Ishikawa (cell line): ENCODE data around the gene SELENOM.

Experiments
- CEBPB ChIP-seq: IDR thresholded peaks from 2 replicates; pipeline ENCODE4 v1.6.1; 2012
- CREB1 ChIP-seq: IDR thresholded peaks from 2 replicates; pipeline ENCODE4 v1.6.1; 2012; ENCODE audit warnings: low read depth
- EGR1 ChIP-seq: IDR thresholded peaks from 2 replicates; pipeline ENCODE4 v1.6.1; 2012
- EP300 ChIP-seq: IDR thresholded peaks from 2 replicates; pipeline ENCODE4 v1.6.1; 2012; ENCODE audit warnings: borderline replicate concordance
- FOXM1 ChIP-seq: IDR thresholded peaks from 2 replicates; pipeline ENCODE4 v1.6.1; 2012; ENCODE audit warnings: low read depth, borderline replicate concordance
- NFIC ChIP-seq: IDR thresholded peaks from 2 replicates; pipeline ENCODE4 v1.6.1; 2012
- RAD21 ChIP-seq: IDR thresholded peaks from 2 replicates; pipeline ENCODE4 v1.6.1; 2012; ENCODE audit warnings: low read depth
- TAF1 ChIP-seq: IDR thresholded peaks from 2 replicates; pipeline ENCODE4 v1.6.1; 2012; ENCODE audit warnings: low read depth, mild to moderate bottlenecking
- TCF12 ChIP-seq: IDR thresholded peaks from 2 replicates; pipeline ENCODE4 v1.6.1; 2012; ENCODE audit warnings: low read depth
- TEAD4 ChIP-seq: IDR thresholded peaks from 2 replicates; pipeline ENCODE4 v1.6.1; 2012
- YY1 ChIP-seq: IDR thresholded peaks from 2 replicates; pipeline ENCODE4 v1.6.1; 2012; ENCODE audit warnings: low read depth
- ZBTB7A ChIP-seq: IDR thresholded peaks from 2 replicates; pipeline ENCODE4 v1.6.1; 2012; ENCODE audit warnings: low read depth
- TF ChIP-seq, protein P1 (sequence below): IDR thresholded peaks from 2 replicates; pipeline ENCODE4 v1.6.1; 2012
- TF ChIP-seq, protein P2 (sequence below): IDR thresholded peaks from 2 replicates; pipeline ENCODE4 v1.6.1; 2012
- TF ChIP-seq, protein P3 (sequence below): IDR thresholded peaks from 2 replicates; pipeline ENCODE4 v1.6.1; 2012; ENCODE audit warnings: low read depth, mild to moderate bottlenecking

SELENOM gene, protein sequence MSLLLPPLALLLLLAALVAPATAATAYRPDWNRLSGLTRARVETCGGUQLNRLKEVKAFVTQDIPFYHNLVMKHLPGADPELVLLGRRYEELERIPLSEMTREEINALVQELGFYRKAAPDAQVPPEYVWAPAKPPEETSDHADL

DNA sequence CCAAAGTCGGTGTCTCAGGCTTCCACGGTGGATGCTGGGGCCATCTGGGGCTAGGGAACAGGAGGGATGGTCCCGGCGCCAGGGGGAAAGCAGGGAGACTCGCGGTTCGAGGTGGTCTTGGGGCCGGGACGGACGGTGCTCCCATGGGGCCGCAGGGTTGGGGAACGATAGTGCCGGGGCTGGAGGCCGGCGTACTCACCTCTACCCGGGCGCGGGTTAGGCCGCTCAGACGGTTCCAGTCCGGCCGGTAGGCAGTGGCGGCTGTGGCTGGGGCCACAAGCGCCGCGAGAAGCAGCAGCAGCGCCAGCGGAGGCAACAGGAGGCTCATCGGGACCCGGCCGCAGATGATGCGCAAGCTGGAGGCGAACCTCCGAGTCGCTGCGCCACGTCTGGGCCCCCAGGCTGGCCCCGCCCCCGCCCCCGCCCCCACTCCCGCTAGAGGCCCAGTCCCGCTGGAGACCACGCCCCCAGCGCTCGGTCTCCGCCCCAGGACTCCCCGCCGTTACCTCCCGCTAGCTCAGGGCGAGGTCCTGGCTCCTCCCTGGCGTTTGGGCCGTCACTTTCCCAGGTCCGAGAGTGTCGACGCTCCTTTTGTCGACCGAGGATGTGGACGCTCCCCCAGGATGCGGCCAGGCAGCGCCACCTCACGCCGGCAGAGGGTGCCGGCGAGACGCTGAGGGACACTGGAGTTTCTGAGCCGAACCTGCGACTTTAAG is at the start of gene SELENOM:
Gene SELENOM, minus strand, starts transcription at position 391 of the 716 bp plus-strand sequence. Its CDS starts 63 bp downstream, at position 328.
- 0 out of 2 replicates have a peak, but pooled peaks have one; percentile 14 for TF ChIP-seq TAF1
- TF ChIP-seq, protein P1, sequence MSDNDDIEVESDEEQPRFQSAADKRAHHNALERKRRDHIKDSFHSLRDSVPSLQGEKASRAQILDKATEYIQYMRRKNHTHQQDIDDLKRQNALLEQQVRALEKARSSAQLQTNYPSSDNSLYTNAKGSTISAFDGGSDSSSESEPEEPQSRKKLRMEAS = peak; percentile 85
- no peak for TF ChIP-seq TCF12
- TF ChIP-seq YY1 = 0 out of 2 replicates have a peak, but pooled peaks have one; percentile 33
- no peak; the same call in 1 of the 2 replicates for TF ChIP-seq CREB1
- no peak for TF ChIP-seq NFIC
- no peak for TF ChIP-seq FOXM1
- TF ChIP-seq, protein P2, sequence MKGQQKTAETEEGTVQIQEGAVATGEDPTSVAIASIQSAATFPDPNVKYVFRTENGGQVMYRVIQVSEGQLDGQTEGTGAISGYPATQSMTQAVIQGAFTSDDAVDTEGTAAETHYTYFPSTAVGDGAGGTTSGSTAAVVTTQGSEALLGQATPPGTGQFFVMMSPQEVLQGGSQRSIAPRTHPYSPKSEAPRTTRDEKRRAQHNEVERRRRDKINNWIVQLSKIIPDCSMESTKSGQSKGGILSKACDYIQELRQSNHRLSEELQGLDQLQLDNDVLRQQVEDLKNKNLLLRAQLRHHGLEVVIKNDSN = no peak
- TF ChIP-seq EGR1 = no peak
- no peak for TF ChIP-seq EP300
- TF ChIP-seq ZBTB7A = no peak
- no peak for TF ChIP-seq CEBPB
- peak; percentile 95 for TF ChIP-seq RAD21
- TF ChIP-seq, protein P3, sequence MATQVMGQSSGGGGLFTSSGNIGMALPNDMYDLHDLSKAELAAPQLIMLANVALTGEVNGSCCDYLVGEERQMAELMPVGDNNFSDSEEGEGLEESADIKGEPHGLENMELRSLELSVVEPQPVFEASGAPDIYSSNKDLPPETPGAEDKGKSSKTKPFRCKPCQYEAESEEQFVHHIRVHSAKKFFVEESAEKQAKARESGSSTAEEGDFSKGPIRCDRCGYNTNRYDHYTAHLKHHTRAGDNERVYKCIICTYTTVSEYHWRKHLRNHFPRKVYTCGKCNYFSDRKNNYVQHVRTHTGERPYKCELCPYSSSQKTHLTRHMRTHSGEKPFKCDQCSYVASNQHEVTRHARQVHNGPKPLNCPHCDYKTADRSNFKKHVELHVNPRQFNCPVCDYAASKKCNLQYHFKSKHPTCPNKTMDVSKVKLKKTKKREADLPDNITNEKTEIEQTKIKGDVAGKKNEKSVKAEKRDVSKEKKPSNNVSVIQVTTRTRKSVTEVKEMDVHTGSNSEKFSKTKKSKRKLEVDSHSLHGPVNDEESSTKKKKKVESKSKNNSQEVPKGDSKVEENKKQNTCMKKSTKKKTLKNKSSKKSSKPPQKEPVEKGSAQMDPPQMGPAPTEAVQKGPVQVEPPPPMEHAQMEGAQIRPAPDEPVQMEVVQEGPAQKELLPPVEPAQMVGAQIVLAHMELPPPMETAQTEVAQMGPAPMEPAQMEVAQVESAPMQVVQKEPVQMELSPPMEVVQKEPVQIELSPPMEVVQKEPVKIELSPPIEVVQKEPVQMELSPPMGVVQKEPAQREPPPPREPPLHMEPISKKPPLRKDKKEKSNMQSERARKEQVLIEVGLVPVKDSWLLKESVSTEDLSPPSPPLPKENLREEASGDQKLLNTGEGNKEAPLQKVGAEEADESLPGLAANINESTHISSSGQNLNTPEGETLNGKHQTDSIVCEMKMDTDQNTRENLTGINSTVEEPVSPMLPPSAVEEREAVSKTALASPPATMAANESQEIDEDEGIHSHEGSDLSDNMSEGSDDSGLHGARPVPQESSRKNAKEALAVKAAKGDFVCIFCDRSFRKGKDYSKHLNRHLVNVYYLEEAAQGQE = no peak

DNA sequence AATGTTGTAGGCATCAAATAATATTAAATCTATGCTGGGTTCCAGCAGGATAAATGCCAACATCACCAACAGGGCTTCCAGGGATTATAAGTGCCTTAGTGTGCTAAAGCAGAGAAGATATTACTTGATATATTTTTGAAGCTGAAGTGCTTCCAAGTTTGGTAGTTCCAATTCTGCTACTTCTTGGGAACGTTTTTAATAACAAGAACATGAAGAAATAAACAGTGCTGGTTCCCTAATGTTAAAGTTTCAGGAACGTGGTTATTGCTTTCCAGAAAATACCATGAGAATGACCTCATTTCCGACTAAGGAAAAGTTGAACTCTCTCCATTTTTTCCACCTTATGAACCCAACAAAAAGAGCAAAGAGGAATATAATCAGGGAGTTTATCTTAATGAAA is 48.1 kb upstream of the SELENOM start:
- no peak for TF ChIP-seq YY1
- no peak for TF ChIP-seq ZBTB7A
- no peak for TF ChIP-seq TEAD4
- no peak for TF ChIP-seq FOXM1
- no peak for TF ChIP-seq TAF1
- no peak for TF ChIP-seq NFIC
- TF ChIP-seq, protein P2 = no peak
- TF ChIP-seq CEBPB = no peak
- TF ChIP-seq, protein P1 = no peak
- no peak for TF ChIP-seq EGR1
- TF ChIP-seq EP300 = no peak
- TF ChIP-seq, protein P3 = no peak
- no peak for TF ChIP-seq CREB1
- TF ChIP-seq TCF12 = no peak

DNA sequence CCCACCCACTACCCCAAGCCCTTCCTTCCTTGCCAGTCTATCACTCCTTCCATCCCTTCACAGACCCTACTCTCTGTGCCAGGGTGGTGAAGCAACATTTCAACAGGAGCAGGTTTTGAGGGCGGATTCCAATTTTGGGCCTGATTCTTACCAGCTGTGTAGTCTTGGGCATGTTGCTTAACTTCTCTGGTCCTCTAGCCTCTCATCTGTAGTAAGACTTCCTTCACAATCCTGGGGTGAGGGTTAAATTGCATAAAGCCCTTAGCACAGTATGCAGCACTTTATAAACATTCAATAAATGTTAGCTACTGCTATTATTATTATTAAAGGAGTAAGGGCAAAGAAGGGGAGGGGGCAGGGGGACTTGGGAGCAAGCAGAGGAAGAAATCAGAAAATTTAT is 47.6 kb upstream of the SELENOM start:
- TF ChIP-seq ZBTB7A = no peak
- TF ChIP-seq EP300 = no peak

DNA sequence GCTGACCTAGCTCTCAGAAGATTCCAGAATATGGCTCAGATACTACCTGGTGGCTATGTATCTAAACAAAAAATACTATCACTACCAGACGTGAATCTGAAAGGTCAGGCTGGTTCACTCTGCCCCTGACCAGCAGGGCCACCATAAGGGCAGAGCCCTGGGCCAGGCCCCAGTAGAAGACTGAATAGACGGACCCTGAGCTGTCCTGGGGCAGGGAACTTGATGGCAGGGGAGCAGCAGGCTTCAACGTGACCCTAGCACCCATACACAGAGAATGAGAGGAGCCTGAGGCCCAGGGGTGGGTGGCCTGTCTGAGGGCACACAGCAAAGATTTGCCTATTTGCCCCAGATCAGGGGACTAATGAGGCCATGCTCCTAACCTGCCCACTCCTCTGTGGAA is 46.0 kb upstream of the SELENOM start:
- no peak for TF ChIP-seq YY1
- no peak for TF ChIP-seq CREB1
- no peak for TF ChIP-seq EP300
- TF ChIP-seq RAD21 = no peak
- TF ChIP-seq NFIC = no peak
- TF ChIP-seq TAF1 = no peak

DNA sequence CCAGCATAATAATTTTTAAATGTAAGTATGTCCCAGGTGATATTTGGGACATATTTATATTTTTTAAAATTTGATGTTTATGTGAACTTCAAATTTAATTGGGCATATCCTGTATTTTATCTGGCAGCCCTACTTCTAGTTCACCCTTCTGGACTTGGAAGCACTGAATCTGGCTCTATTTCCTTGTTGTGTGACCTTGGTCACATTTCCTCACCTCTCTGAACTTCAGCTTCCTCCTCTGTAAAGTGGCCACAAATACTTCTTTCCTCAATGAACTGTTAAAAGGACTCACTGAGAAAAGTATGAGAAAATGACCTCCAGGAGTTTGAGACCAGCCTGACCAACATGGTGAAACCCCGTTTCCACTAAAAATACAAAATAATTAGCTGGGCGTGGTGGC is 44.5 kb upstream of the SELENOM start:
- no peak for TF ChIP-seq EGR1
- no peak for TF ChIP-seq YY1
- TF ChIP-seq, protein P1 = no peak
- TF ChIP-seq NFIC = no peak
- TF ChIP-seq TCF12 = no peak
- no peak for TF ChIP-seq ZBTB7A

DNA sequence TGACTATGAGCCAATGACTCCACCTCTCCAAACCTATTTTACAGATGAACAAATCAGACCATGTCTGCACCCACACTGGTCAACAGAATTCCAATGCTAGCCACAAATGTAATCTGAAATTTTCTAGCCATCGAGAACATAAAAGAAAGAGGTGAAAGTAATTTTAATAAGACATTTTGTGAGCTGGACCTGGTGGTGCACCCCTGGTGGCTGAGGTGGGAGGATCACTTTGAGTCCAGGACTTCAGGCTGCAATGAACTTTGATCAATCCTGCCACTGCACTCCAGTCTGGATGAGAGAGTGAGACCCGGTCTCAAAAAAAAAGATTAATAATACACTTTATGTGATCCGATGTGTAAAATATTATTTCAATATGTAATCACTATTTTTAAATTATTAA is 43.2 kb upstream of the SELENOM start:
- TF ChIP-seq TCF12 (no peak), ZBTB7A (no peak), FOXM1 (no peak), EP300 (no peak), YY1 (no peak)
- TF ChIP-seq, protein P3 = no peak
- TF ChIP-seq, protein P1 = no peak
